Measurements from ENCODE around the gene GPRIN1.

DNA sequence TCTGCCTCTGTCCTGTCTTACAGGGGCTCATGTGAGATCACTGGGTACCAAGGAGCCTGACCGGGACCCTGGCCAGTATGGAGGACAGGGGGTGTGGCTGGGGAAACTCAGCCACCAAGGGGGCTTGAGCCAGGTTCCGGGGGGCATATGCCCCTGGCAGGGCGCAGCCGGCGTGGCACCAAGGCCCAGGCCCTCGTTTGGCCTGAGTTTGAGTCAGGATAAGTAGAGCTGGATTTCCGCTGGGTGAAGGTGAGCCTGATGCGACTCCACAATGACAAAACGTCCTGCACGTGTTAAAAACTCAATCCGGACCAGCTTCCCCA is 36.7 kb upstream of the GPRIN1 start:
- TF ChIP-seq, protein P1, sequence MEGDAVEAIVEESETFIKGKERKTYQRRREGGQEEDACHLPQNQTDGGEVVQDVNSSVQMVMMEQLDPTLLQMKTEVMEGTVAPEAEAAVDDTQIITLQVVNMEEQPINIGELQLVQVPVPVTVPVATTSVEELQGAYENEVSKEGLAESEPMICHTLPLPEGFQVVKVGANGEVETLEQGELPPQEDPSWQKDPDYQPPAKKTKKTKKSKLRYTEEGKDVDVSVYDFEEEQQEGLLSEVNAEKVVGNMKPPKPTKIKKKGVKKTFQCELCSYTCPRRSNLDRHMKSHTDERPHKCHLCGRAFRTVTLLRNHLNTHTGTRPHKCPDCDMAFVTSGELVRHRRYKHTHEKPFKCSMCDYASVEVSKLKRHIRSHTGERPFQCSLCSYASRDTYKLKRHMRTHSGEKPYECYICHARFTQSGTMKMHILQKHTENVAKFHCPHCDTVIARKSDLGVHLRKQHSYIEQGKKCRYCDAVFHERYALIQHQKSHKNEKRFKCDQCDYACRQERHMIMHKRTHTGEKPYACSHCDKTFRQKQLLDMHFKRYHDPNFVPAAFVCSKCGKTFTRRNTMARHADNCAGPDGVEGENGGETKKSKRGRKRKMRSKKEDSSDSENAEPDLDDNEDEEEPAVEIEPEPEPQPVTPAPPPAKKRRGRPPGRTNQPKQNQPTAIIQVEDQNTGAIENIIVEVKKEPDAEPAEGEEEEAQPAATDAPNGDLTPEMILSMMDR (conservative IDR thresholded peaks at IDR 0.05; ENCODE audit: low read depth, low read length) = no peak
- no peak for TF ChIP-seq EZH2 (IDR thresholded peaks at IDR 0.05; ENCODE audit: borderline replicate concordance, low read depth, low read length, poor library complexity, severe bottlenecking)

All from A673 (cell line).